ENCODE data around the gene GAMT.

Gene GAMT

GRCh38 chr19:1417681-1418495, 16.5 kb upstream of the GAMT start:
- DNase-seq: no peak
- peaks cover 48% of the 10 kb centered on the region for H3K36me3 ChIP-seq (replicated peaks)
- TF ChIP-seq, protein P1, sequence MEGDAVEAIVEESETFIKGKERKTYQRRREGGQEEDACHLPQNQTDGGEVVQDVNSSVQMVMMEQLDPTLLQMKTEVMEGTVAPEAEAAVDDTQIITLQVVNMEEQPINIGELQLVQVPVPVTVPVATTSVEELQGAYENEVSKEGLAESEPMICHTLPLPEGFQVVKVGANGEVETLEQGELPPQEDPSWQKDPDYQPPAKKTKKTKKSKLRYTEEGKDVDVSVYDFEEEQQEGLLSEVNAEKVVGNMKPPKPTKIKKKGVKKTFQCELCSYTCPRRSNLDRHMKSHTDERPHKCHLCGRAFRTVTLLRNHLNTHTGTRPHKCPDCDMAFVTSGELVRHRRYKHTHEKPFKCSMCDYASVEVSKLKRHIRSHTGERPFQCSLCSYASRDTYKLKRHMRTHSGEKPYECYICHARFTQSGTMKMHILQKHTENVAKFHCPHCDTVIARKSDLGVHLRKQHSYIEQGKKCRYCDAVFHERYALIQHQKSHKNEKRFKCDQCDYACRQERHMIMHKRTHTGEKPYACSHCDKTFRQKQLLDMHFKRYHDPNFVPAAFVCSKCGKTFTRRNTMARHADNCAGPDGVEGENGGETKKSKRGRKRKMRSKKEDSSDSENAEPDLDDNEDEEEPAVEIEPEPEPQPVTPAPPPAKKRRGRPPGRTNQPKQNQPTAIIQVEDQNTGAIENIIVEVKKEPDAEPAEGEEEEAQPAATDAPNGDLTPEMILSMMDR (IDR thresholded peaks at IDR 0.05; ENCODE audit: low read depth, low read length, missing control alignments): no peak
- H3K27me3 ChIP-seq (replicated peaks): no peaks in the 10 kb centered on the region
- peak overlapping the region; percentile 90 for H3K27ac ChIP-seq
- no peak overlapping the region for H3K4me3 ChIP-seq (ENCODE audit: low read depth, low read length)
- in situ Hi-C loops (cut with HindIII; ENCODE audit: low pct_ligation_motif_present, low sequenced_read_pairs): no loop called here

- TF ChIP-seq, protein P1 (IDR thresholded peaks at IDR 0.05; ENCODE audit: low read depth, low read length, missing control alignments): no peak
- H3K27me3 ChIP-seq (replicated peaks): no peaks in the 10 kb centered on the region
- H3K27ac ChIP-seq: peak overlapping the region; percentile 90
- peaks cover 41% of the 10 kb centered on the region for H3K36me3 ChIP-seq (replicated peaks)
- in situ Hi-C loops (cut with HindIII; ENCODE audit: low pct_ligation_motif_present, low sequenced_read_pairs): no loop called here
- H3K4me3 ChIP-seq (ENCODE audit: low read depth, low read length): no peak overlapping the region
- DNase-seq: peak; percentile 68
Observed at GRCh38 chr19:1417145-1417544, 15.8 kb upstream of the GAMT start.

GRCh38 chr19:1416014-1416841, 14.9 kb upstream of the GAMT start:
- no peaks in the 10 kb centered on the region for H3K27me3 ChIP-seq (replicated peaks)
- H3K27ac ChIP-seq: peak overlapping the region; percentile 90
- TF ChIP-seq, protein P1 (IDR thresholded peaks at IDR 0.05; ENCODE audit: low read depth, low read length, missing control alignments): no peak
- peak overlapping the region; percentile 9 for H3K4me3 ChIP-seq (ENCODE audit: low read depth, low read length)
- peaks cover 32% of the 10 kb centered on the region for H3K36me3 ChIP-seq (replicated peaks)
- DNase-seq: peak; percentile 38
- in situ Hi-C loops (cut with HindIII; ENCODE audit: low pct_ligation_motif_present, low sequenced_read_pairs): no loop called here

DNA sequence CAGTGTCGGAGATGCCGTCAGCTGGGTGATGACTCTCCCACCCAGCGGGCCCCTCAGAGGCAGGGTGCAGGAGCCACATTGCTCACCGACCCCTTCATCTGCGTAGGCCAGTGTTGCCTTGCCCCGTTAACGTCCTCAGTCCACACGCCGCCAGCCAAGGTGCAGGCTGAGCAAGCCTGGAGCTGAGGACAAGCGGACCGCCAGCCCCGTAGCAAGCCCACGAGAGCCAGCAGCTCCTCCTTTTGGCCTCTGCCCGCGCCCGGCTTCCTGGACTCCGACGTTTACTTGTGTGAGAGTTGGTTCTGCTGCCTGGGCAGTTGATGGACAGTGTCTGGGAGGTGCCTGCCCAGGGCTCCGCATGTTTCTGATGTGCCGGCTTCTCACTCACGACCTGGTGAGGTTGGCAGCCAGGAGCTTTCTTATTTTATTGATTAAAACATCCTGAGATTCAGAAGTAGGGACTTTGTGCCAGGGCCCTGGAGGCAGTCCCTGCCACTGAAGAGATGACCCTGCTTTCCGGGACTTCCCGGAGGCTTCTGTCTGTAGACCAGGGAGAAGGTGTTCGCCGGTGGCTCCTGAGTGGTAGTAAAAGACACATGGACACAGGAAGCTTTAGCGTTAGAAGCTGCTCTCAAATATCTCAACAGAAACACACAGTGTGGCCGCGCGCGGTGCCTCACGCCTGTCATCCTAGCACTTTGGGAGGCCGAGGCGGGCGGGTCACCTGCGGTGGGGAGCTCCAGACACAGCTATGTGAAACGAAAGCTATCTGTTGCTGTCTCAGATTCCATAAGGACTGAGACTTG, 11.9 kb upstream of the GAMT start:
- peaks cover 10% of the 10 kb centered on the region for H3K36me3 ChIP-seq (replicated peaks)
- in situ Hi-C loops (cut with HindIII; ENCODE audit: low pct_ligation_motif_present, low sequenced_read_pairs): loop anchor here (5.0 kb wide), 1 partner anchor 131 kb away; no protein-coding TSS in a partner anchor
- H3K27ac ChIP-seq: no peak overlapping the region

GRCh38 chr19:1412323-1412923, 11.1 kb upstream of the GAMT start:
- no peak for DNase-seq
- H3K27ac ChIP-seq: no peak overlapping the region
- TF ChIP-seq, protein P1 (IDR thresholded peaks at IDR 0.05; ENCODE audit: low read depth, low read length, missing control alignments): no peak
- no peak overlapping the region for H3K4me3 ChIP-seq (ENCODE audit: low read depth, low read length)
- in situ Hi-C loops (cut with HindIII; ENCODE audit: low pct_ligation_motif_present, low sequenced_read_pairs): loop anchor here (5.0 kb wide), 1 partner anchor 130 kb away; no protein-coding TSS in a partner anchor
- H3K36me3 ChIP-seq (replicated peaks): peaks cover 7% of the 10 kb centered on the region
- no peaks in the 10 kb centered on the region for H3K27me3 ChIP-seq (replicated peaks)

More for the DNA sequence above, 11.9 kb upstream of the GAMT start:
- TF ChIP-seq, protein P1 (IDR thresholded peaks at IDR 0.05; ENCODE audit: low read depth, low read length, missing control alignments): no peak
- Histone ChIP-seq H3K4me3 (ENCODE audit: low read depth, low read length) (no peak overlapping the region), H3K27me3 (replicated peaks) (no peaks in the 10 kb centered on the region)
- DNase-seq: no peak

Measured in brain microvascular endothelial cell (primary cell).